ENCODE measurements around the gene ANKS4B. TPM values are rescaled to one million over a fixed set of nuclear protein-coding genes. Genes with fewer than 3 reads are reported as not detected.
A peak's percentile ranks its signal among the peaks of the same experiment; 100 is the strongest.
"Not testable (repeated sequence)": the region's sequence is repeated elsewhere in the genome, so short reads cannot be mapped to it uniquely, and the experiment has no call there.

The ANKS4B gene
- total RNA-seq, 1 experiment from 2014 or later = not detected

- DNase-seq (ENCODE audit: low read depth) = no peak
These were observed 15.3 kb upstream of the ANKS4B start for GRCh38 chr16:21218153-21218552.

GRCh38 chr16:21219551-21219950 lies 13.9 kb upstream of the ANKS4B start:
- DNase-seq (ENCODE audit: low read depth) = no peak

- DNase-seq (ENCODE audit: low read depth) = no peak
These were observed 10.8 kb upstream of the ANKS4B start for GRCh38 chr16:21222495-21223337.

DNA sequence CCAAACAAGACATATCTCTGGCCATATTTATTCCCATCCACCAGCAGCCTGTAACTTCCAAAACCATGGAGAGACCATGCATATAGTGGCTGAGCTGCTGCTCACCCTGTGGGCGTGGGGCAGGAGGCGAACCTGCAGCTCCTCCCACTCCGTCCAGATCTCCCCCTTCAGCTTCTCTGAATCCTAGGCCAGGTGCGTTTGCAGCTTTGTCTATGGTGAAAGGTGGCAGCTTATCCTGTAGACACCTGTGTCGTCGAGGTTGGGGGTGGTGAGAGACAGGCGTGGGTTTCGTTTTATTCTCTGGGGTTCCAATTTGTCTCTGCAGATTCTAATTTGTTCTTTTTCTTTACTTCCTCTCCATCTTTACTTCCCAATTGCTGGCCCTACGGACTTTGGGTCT lies 9.7 kb upstream of the ANKS4B start:
- DNase-seq (ENCODE audit: low read depth) = no peak

DNA sequence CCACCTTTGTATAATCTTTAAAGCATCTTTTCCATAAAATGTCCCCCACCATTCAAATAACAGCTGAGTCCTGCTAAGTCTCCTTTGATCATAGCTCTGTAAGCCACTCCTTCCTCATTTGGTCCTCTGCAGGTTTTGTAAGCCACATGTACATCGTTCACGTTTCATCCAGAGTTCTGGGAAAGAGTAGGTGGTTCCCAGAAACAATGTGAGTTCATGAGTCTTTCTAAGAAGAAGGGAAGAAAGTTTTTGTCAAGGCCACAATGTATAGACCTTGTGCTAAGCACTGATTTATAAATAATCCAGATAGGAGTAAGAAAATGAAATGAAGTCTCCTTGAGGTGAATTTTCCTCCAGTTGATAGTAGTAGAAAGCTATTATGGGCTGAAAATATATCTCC lies 8.7 kb upstream of the ANKS4B start:
- DNase-seq (ENCODE audit: low read depth) = no peak

- no peak for DNase-seq (ENCODE audit: low read depth)
These were observed 6.8 kb upstream of the ANKS4B start for GRCh38 chr16:21226749-21227148.

GRCh38 chr16:21227866-21228265 lies 5.6 kb upstream of the ANKS4B start:
- no peak for DNase-seq (ENCODE audit: low read depth)

GRCh38 chr16:21228361-21228872 lies 5.1 kb upstream of the ANKS4B start:
- no peak for DNase-seq (ENCODE audit: low read depth)

DNA sequence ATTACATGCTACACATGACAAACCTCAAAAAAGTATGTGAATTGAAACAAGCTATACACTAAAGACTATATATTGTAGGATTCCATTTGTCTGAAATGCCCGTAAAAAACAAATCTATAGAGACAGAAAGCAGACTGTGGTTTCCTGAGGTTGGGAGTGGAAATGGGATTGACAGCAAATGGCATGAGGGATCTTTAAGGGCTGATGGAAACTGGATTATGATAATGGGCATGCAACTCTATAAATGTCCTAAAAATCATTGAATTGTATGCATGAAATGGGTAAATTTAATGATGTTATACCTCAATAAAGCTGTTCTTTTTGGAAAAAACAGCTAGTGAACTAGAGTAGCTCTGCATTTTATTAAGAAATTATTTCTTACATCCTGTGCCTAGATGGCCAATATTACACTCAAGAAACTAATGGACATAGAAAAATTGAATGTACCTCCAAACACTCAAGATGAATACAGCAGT lies 416 bp upstream of the ANKS4B start:
- no peak for DNase-seq (ENCODE audit: low read depth)

DNA sequence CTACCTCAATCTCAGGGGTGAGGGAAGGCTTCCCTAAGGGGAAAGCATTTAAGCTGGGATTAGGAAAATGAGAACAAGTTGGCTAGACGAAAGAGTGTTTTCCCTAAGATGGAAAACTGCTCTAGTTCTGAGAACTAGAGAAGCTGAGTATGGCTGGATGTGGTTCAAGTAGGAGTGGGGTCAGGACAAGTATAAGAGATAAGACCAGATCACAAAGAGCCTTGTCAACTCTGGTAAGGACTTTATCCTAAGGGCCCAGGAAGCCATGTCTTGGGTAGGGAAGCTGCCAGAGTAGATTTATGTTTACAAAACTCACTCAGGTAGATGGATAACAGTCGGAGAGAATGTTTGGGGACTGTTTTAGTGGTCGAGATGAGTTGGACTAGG lies 1.7 kb downstream of the ANKS4B start:
- no peak for DNase-seq (ENCODE audit: low read depth)

- DNase-seq (ENCODE audit: low read depth) = no peak
These were observed 3.3 kb downstream of the ANKS4B start for GRCh38 chr16:21236831-21237230.

GRCh38 chr16:21239646-21240045 lies 6.1 kb downstream of the ANKS4B start:
- no peak for DNase-seq (ENCODE audit: low read depth)

- no peak for DNase-seq (ENCODE audit: low read depth)
These were observed 9.3 kb downstream of the ANKS4B start for GRCh38 chr16:21242756-21243155.

DNA sequence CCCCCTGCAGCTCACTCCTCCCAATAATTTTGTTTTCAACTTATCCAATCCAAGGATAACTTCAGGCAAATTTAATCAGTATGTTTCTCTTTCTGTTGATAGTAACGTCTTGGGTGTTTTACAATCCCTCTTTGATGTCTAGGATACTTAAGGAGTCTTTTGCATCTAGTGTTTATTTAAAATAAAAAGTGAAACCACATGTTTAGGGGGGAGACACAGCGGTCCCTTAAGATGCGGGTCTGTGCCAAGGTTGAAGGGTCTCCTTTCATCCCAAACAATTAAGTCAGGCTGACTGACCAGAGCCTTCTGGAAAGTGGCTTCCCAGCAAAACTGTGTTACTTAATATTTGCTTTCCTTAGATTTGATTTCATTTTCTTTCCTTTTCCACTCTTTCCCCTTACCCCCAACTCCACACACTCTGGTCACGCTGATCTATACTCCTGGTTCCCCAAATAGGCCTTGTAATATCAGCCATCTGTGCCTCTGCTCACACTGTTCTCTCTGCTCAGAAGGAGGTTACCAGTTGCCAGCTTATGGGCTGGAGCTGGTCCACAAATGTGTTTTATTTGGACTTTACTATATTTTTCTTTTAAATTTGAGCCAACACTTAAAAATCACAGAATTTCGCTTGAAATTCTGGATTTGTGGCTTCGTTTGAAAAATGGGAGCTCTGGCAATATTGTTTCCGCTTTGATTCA lies 11.2 kb downstream of the ANKS4B start:
- no peak for DNase-seq (ENCODE audit: low read depth)

DNA sequence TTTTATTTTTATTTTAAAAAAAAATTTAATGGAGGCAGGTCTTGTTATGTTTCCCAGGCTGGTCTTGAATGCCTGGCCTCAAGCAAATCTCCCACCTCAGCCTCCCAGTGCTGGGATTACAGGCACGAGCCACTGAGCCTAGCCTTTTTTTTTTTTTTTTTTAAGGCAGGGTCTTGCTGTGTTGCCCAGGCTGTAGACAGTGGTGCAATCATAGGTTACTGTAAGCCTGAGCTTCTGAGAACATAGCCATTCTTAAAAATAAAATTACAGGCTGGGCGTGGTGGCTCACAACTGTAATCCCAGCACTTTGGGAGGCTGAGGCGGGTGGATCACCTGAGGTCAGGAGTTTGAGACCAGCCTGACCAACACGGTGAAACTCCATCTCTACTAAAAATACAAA lies 14.7 kb downstream of the ANKS4B start:
- DNase-seq (ENCODE audit: low read depth) = not testable (repeated sequence)

GRCh38 chr16:21250072-21250923 lies 16.8 kb downstream of the ANKS4B start:
- no peak for DNase-seq (ENCODE audit: low read depth)

DNA sequence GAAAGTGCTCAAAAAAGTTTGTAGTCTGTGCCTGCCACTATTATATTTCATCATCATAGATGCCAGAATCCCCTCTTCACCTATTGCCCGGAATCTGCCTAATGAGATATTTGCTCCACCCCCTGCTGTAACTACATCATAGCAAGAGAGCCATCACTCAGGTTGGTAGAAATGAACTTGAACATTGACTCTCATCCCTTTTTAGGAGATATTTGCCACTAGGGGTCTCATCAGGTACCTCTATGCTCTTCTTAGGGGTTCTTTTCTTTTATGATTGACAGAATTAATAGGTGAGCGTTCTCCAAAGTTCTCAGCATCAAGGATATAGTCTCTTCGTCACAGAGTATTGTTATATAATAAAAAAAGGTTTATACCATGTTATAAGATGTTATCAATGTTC lies 20.0 kb downstream of the ANKS4B start:
- DNase-seq (ENCODE audit: low read depth) = no peak

- DNase-seq (ENCODE audit: low read depth) = no peak
These were observed 23.1 kb downstream of the ANKS4B start for GRCh38 chr16:21256636-21257035.

GRCh38 chr16:21257284-21257683 lies 23.8 kb downstream of the ANKS4B start:
- no peak for DNase-seq (ENCODE audit: low read depth)

DNA sequence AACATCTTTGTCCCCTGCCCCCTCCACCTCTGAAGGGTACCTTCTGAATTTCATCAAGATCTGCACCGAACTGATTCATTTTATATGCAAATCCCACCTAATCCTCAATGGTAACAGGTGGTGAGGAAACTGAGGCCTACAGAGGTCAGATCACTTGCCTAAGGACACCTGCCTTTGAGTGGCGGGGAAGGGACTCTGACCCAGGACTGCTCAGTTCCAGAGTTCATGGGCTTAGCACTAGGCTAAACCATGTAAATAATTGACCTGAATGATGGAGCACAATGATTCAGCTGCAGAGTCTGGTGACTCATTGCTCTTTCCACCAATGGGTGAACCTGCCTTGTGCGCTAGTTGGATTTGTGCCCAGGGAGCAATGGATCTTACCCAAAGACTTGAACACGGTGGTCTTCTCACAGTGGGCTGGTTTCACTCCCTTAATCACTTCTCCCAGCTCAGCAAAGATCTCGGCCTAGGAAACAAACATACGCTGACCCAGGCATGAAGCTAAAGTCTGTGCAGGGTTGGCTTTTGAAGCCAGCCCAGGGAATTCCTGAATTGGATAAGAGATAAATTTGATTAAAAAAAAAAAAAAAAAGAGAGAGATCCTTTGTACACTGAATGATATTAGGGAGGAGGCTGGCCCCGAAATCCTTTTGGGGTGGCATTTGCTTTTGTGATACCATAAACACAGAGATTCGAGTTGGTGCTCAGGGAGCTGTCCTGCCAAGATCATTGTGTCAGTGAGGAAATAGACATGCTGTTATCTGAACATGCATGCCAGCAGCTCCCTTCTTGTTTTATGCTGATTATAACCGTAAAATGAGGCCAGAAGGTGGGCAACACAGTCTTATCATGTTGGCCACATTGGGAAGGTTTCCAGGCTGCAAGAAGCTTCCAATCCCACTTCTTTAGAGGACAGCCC lies 27.6 kb downstream of the ANKS4B start:
- peak; percentile 73 for DNase-seq (ENCODE audit: low read depth)

All from LHCN-M2 (cell line).